Parietal lobe (tissue), 1 donor: ENCODE results near the gene PARD6A. TPM values are rescaled to one million over a fixed set of nuclear protein-coding genes. Genes with fewer than 3 reads are reported as not detected.

ENCODE experiments used
- total RNA-seq: library from RNA; depleted of rRNA; stranded (reverse); fragments of >200 nt; gene quantifications from one replicate; pipeline ENCODE4 v1.2.3, GENCODE V29; 2014

PARD6A gene
- total RNA-seq = 7.8 TPM

GRCh38 chr16:67660564-67661028 lies at the start of gene PARD6A:
Gene PARD6A, plus strand, starts transcription at chr16:67660960. Its CDS starts 79 bp downstream, at chr16:67661039.

DNA sequence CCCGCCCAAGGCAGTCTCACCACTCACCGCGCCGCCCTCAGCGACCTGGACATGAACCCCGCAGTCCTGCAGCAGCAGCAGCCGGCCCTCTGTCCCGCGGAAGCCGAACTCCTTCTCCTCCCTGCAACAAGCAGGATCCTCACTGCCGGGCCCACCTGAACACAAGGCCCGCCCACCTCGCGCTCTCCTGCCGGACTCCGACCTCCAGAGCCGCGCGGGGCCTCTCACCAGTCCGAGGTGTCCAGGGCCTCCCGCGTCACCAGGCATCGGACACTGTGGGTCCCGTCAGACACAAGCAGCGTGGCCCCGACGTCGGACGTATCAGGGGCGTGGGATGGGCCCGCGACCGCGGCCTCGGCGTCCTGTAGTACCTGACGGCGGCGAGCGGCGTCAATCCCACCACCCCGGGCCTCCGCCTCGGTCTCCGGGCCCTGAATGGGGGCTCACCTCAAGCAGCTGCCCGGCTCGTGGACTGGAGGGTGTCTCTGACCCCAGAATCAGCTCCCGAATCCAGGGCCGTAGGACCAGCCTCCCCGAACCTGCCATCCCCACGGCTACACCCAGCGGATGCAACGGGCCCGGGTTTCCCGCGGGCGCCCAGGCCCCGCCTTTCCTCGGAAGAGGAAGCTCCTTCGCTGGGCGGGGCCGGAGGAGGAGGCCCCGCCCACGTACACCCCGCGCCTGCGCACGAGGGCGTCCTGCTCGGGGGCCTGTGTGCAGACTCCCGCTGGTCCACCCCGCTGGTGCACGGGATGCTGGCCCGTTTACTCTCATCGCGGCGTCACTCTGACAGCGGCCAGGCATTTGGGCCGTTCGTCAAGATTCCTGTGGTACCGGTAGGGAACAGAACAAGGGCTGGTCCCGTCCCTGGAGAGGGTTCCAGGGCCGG lies 841 bp upstream of the PARD6A start, which contains the start of gene ACD:
Gene ACD, minus strand, starts transcription at position 586 of the 889 bp plus-strand sequence. Its CDS starts 40 bp downstream, at position 546.

GRCh38 chr16:67666559-67667452 lies 6.0 kb downstream of the PARD6A start, which contains the start of the genes C16orf86 and ENKD1:
Gene C16orf86, plus strand, starts transcription at chr16:67666814. Its CDS starts 157 bp downstream, at chr16:67666971.
Gene ENKD1, minus strand, starts transcription at chr16:67666750. Its CDS starts 308 bp downstream, at chr16:67666442.

Other genes with a start within 250 kb of the PARD6A start
- gene ZDHHC1, start 244.5 kb upstream of the PARD6A start, total RNA-seq = 5.0 TPM
- gene HSD11B2, start 229.8 kb upstream of the PARD6A start, total RNA-seq = not detected
- 91.4 TPM for gene ATP6V0D1, start 179.8 kb upstream of the PARD6A start, total RNA-seq
- not detected for gene AGRP, start 177.4 kb upstream of the PARD6A start, total RNA-seq
- 61.3 TPM for gene RIPOR1, start 132.1 kb upstream of the PARD6A start, total RNA-seq
- 61.7 TPM for gene CTCF, start 98.4 kb upstream of the PARD6A start, total RNA-seq
- gene CARMIL2, start 15.8 kb upstream of the PARD6A start, total RNA-seq = 3.1 TPM
- gene ACD, start 700 bp upstream of the PARD6A start, total RNA-seq = 27.2 TPM
- 10.3 TPM for gene ENKD1, start 5.8 kb downstream of the PARD6A start, total RNA-seq
- gene C16orf86, start 5.9 kb downstream of the PARD6A start, total RNA-seq = 1.3 TPM
- 62.0 TPM for gene GFOD2, start 58.4 kb downstream of the PARD6A start, total RNA-seq
- 16.0 TPM for gene RANBP10, start 145.6 kb downstream of the PARD6A start, total RNA-seq
- 6.3 TPM for gene TSNAXIP1, start 145.9 kb downstream of the PARD6A start, total RNA-seq
- gene THAP11, start 181.4 kb downstream of the PARD6A start, total RNA-seq = 25.7 TPM
- 110 TPM for gene NUTF2, start 186.0 kb downstream of the PARD6A start, total RNA-seq
- gene CENPT, start 186.7 kb downstream of the PARD6A start, total RNA-seq = 49.1 TPM
- gene EDC4, start 212.1 kb downstream of the PARD6A start, total RNA-seq = 67.0 TPM
- gene NRN1L, start 223.9 kb downstream of the PARD6A start, total RNA-seq = not detected
- gene PSKH1, start 232.3 kb downstream of the PARD6A start, total RNA-seq = 21.3 TPM